Right atrium auricular region (tissue), 2 donors: ENCODE results near the gene TBRG4. TPM values are rescaled to one million over a fixed set of nuclear protein-coding genes. Genes with fewer than 3 reads are reported as not detected.

Source experiments
- DNase-seq: peaks from one replicate; pipeline ENCODE4 v3.0.0-alpha.2; 2019; ENCODE audit warnings: low spot score
- H3K27ac ChIP-seq, 2 donors: fragments of 200-600 bp; sonication (generic); 1 replicate in 1 of 2; 2 replicates in 1 of 2; pipeline ENCODE4 v1.5.1; 2016 to 2019
- H3K27me3 ChIP-seq, 2 donors: fragments of 200-600 bp; sonication (generic); one replicate each; pipeline versions ENCODE4 v1.5.1 to v1.6.0; 2017 to 2019
- H3K36me3 ChIP-seq: fragments of 200-600 bp; sonication (generic); one replicate; pipeline ENCODE4 v1.5.1; 2016
- H3K4me1 ChIP-seq, 2 donors: fragments of 200-600 bp; sonication (generic); one replicate each; pipeline versions ENCODE4 v1.5.1 to v1.6.0; 2017 to 2019
- H3K4me3 ChIP-seq, 2 donors: fragments of 200-600 bp; sonication (generic); 1 replicate in 1 of 2; 2 replicates in 1 of 2; pipeline ENCODE4 v1.5.1; 2017 to 2019; ENCODE audit warnings: mild to moderate bottlenecking in 1 of 2, moderate library complexity in 1 of 2
- H3K9me3 ChIP-seq, 2 donors: fragments of 200-600 bp; sonication (generic); one replicate each; pipeline ENCODE4 v1.5.1; 2019
- total RNA-seq, 2 donors: library from RNA; depleted of rRNA; stranded (reverse); fragments of >200 nt; gene quantifications; one replicate each; pipeline ENCODE4 v1.1.0, GENCODE V29; 2016
- TF ChIP-seq, protein P1 (sequence below), 2 donors: fragments of 200-600 bp; sonication (generic); IDR thresholded peaks; one replicate each; pipeline ENCODE4 v1.5.1; 2019; ENCODE audit warnings: antibody characterized with exemption in 2 of 2

TBRG4 gene
- total RNA-seq, 2 donors from 2014 or later = 46.1 to 48.2 TPM

DNA sequence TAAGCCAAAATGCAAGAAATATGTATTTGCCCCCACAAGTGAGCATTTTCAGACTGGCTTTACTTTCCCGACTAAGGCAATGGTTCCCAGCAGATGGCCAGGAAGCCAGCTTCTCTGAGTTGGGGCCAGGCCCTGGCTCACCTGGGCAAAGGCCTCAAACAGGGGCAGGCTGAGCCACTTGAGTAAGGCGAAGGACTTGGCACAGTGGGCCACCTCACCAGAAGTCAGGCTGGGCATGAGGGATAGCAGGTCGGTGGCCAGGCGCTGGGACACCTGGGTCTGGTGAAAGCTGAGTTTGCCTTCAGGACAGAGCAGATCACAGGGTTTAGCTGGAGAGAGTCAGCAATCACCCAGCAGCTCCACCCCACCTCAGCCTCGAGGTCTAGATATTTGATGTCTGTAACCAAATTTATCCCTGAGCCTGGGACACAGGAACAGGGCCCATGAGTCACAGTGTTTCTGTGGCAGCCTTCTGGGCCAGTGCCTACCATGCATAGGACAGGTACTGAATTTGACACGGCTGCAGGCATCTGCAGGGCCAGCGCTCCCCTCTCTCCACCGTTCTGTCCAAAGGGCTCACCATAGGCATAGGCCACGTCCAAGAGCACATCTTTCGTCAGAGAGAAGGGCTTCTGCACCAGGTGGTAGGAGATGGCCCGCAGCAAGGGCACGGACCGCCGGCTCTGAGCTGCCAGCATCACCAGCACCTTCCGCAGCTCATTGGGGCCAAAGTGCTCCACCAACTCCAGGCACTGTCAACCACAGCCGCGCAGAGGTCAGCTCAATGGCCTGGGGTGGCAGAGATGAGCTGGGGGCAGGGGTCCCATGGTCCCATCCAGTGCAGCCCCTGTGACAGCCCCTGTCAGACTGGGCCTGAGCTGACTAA lies 7.3 kb downstream of the TBRG4 start:
- Histone ChIP-seq H3K4me1 (peaks cover 0 to 27% of the 10 kb centered on the region in 2 donors), H3K36me3 (peaks cover 100% of the 10 kb centered on the region), H3K27ac (no peak overlapping the region), H3K27me3 (no peaks in the 10 kb centered on the region), H3K9me3 (no peaks in the 10 kb centered on the region), H3K4me3 (no peak overlapping the region)
- TF ChIP-seq, protein P1, sequence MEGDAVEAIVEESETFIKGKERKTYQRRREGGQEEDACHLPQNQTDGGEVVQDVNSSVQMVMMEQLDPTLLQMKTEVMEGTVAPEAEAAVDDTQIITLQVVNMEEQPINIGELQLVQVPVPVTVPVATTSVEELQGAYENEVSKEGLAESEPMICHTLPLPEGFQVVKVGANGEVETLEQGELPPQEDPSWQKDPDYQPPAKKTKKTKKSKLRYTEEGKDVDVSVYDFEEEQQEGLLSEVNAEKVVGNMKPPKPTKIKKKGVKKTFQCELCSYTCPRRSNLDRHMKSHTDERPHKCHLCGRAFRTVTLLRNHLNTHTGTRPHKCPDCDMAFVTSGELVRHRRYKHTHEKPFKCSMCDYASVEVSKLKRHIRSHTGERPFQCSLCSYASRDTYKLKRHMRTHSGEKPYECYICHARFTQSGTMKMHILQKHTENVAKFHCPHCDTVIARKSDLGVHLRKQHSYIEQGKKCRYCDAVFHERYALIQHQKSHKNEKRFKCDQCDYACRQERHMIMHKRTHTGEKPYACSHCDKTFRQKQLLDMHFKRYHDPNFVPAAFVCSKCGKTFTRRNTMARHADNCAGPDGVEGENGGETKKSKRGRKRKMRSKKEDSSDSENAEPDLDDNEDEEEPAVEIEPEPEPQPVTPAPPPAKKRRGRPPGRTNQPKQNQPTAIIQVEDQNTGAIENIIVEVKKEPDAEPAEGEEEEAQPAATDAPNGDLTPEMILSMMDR (IDR thresholded peaks at IDR 0.05) = no peak
- no peak for DNase-seq

DNA sequence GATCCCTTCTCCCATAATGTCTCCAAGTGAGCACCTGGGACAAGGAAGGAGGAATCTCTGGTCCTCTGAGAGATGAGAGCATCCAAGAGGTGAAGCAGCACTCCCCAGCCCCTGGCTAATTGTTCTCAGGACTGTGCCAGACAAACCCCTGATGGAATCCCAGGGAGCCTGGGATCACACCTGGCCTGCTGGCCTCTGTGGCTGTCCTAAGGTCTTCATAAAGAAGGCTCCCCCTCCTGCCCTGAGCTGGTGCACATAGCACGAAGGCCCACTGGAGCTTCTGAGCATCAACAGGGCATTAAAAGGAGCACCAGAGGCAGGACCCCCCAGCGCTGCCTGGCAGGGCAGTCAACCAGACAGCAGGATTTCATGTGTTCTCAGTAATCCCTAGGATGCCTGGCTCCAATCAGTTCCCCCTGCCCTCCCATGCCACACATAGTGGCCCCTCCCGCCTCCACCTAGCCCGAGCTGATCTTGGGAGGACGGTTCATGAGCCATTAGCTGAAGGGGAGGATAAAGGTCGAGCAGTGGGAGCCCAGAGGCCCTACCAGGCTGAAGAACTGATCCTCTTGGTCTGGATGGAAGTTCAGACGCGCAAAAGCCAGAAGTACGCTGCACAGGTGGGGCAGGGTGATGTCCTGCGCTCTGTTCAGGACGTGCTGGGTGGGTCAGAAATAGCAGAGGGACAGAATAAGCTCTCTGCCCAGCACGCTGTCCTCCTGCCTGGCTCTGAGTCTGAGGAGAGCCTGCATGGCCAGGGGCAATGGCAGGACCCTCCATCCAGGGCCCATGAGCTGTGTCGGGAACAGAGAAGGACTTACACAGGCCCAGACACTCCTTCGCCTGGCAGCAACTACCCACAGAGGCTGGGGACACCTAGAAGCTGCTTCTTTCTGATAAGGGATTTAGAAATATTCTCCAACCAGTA lies 8.4 kb downstream of the TBRG4 start:
- Histone ChIP-seq H3K4me1 (peaks cover 0 to 15% of the 10 kb centered on the region in 2 donors), H3K27me3 (no peaks in the 10 kb centered on the region), H3K36me3 (peaks cover 98% of the 10 kb centered on the region), H3K9me3 (no peaks in the 10 kb centered on the region), H3K27ac (no peak overlapping the region), H3K4me3 (no peak overlapping the region)
- no peak for DNase-seq
- TF ChIP-seq, protein P1 (IDR thresholded peaks at IDR 0.05) = no peak

DNA sequence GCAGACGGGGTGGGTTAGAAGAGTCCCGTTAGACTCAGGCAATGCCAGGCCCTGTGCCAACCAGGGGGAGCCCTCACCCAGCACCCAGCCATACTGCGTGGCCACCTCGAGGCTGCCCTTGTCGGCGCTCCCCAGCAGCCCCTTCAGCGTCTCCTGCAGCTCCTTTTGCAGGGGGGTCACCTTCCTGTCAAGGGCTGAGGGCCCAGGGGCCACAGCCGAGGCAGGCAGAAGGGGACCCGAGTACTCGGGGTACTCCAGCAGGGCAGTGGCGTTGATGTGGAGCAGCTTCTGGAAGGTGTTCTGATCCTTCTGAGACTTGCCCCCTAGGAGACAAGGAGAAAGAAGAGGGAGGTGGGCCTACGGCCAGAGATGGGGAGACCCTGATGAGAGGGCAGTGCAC lies 9.7 kb downstream of the TBRG4 start:
- H3K27ac ChIP-seq = no peak overlapping the region
- H3K9me3 ChIP-seq = no peaks in the 10 kb centered on the region
- H3K4me3 ChIP-seq = no peak overlapping the region
- H3K27me3 ChIP-seq = no peaks in the 10 kb centered on the region
- TF ChIP-seq, protein P1 (IDR thresholded peaks at IDR 0.05) = no peak
- DNase-seq = no peak
- peaks cover 86% of the 10 kb centered on the region for H3K36me3 ChIP-seq
- peaks cover 0 to 2% of the 10 kb centered on the region in 2 donors for H3K4me1 ChIP-seq

DNA sequence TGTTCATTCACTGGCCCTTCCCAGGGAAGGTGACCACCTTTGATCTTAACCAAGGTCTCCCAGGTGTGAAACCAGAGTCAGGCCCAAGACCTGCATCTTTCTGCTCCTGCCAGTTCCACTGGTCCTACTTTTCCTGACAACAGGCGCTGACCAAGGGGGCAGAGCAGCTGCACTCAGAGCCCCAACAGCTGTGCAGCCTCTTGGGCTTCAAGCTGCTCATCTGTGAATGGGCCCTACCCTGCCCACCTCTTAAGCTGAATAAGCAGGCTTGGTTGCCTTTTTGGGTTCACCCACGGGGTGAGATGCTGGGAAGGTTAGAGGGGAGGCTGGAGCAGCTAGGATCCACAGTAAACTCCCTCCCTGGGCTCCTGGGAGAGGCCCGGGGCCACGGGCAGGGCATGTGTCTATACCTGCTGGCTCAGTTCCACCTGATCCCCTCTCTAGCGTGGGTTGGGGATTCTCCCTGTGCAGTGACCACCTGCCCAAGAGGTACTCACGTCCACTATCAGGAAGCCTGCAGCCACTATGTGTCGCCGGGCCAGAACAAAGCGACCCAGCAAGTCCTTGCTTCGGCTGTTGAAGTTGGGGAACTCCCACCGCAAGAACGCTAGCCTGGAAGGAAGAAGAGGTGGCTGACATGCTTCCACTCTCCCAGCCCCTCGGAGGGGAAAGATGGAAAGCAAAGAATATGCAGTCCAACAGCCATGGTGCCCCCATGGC lies 10.6 kb downstream of the TBRG4 start:
- no peak overlapping the region for H3K27ac ChIP-seq
- no peaks in the 10 kb centered on the region for H3K4me1 ChIP-seq
- TF ChIP-seq, protein P1 (IDR thresholded peaks at IDR 0.05) = no peak

DNA sequence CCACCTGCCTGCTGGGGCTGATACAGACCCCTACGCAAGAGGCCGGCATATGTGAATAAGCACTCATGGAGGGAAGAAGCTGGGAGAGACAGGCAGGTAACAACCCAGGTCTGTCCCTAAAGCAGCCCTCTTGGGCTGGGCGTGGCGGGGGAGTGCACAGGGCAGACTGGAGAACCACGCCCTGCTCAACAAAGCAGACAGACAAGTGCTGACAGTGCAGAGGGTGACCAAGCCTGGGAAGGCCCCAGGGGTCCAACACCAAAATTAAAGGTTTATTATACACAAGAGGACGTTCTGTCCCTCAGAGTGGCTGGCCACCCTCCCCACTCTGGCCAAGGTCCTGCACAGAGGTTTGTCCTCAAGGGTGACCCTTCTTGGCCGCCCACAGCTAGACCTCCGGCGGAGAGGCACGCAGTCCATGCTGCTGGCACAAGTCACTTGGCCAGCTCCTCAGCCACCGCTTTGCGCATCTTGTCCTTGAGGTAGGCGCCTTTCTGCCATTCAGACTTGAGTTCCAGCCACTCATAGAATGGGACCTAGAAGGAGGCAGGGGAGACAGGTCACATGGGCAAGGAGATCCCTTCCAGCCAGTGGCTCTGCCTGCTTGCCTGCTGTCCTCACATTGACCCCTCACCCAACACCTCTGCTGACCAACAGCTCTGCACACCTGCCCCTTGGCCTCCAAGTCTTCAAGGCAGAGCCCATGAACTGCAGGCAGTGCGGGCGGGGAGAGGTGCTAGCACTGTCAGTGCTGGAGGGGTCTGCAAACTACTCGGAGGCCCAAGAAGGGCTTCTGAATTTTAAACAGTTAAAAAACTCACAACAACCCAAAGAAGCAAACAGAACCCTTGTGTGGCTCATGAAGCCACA lies 11.4 kb downstream of the TBRG4 start:
- H3K27me3 ChIP-seq = no peaks in the 10 kb centered on the region
- H3K9me3 ChIP-seq = no peaks in the 10 kb centered on the region
- H3K36me3 ChIP-seq = peaks cover 69% of the 10 kb centered on the region
- TF ChIP-seq, protein P1 (IDR thresholded peaks at IDR 0.05) = no peak
- H3K27ac ChIP-seq = no peak overlapping the region
- H3K4me1 ChIP-seq = no peaks in the 10 kb centered on the region
- no peak for DNase-seq
- H3K4me3 ChIP-seq = no peak overlapping the region

More for the DNA sequence above, 10.6 kb downstream of the TBRG4 start:
- H3K27me3 ChIP-seq = no peaks in the 10 kb centered on the region
- no peak overlapping the region for H3K4me3 ChIP-seq
- peaks cover 77% of the 10 kb centered on the region for H3K36me3 ChIP-seq
- DNase-seq = no peak
- no peaks in the 10 kb centered on the region for H3K9me3 ChIP-seq
